HepG2 (cell line): ENCODE results near the gene BPIFA1. TPM values are rescaled to one million over a fixed set of nuclear protein-coding genes. Genes with fewer than 3 reads are reported as not detected.

ENCODE experiments used
- BRCA1 ChIP-seq: sonication (generic); formaldehyde crosslinking; IDR thresholded peaks from 2 replicates; pipeline ENCODE4 v1.4.0; 2020; ENCODE audit warnings: missing genetic modification reagents
- CBX5 ChIP-seq: sonication (generic); formaldehyde crosslinking; IDR thresholded peaks from 2 replicates; pipeline ENCODE4 v1.4.0; 2020; ENCODE audit warnings: missing genetic modification reagents, borderline replicate concordance
- CC2D1A ChIP-seq: sonication (generic); formaldehyde crosslinking; IDR thresholded peaks from 2 replicates; pipeline ENCODE4 v1.8.1; 2023; ENCODE audit warnings: mild to moderate bottlenecking, missing genetic modification reagents
- CEBPB ChIP-seq: IDR thresholded peaks from 2 replicates; pipeline ENCODE4 v1.6.1; 2011; ENCODE audit warnings: low read depth, low read length, improper control_type of control experiment, borderline replicate concordance
- DPF2 ChIP-seq: sonication (generic); formaldehyde crosslinking; IDR thresholded peaks from 2 replicates; pipeline ENCODE4 v1.4.0; 2020; ENCODE audit warnings: mild to moderate bottlenecking, low read depth, missing genetic modification reagents, borderline replicate concordance
- DZIP1 ChIP-seq: sonication (generic); formaldehyde crosslinking; IDR thresholded peaks from 2 replicates; pipeline ENCODE4 v1.5.0; 2020; ENCODE audit warnings: mild to moderate bottlenecking, missing genetic modification reagents
- FOXJ3 ChIP-seq: sonication (generic); formaldehyde crosslinking; IDR thresholded peaks from 2 replicates; pipeline ENCODE4 v1.4.0; 2020; ENCODE audit warnings: missing genetic modification reagents, mild to moderate bottlenecking, borderline replicate concordance
- HDAC2 ChIP-seq: sonication (generic); formaldehyde crosslinking; IDR thresholded peaks from 2 replicates; pipeline ENCODE4 v1.4.0; 2020; ENCODE audit warnings: missing genetic modification reagents
- HMGA1 ChIP-seq: sonication (generic); formaldehyde crosslinking; conservative IDR thresholded peaks from 2 replicates; pipeline ENCODE4 v1.4.0; 2020; ENCODE audit warnings: missing genetic modification reagents
- IRF2 ChIP-seq: IDR thresholded peaks from 2 replicates; pipeline ENCODE4 v1.6.1; 2018; ENCODE audit warnings: missing genetic modification reagents, missing compliant biosample characterization
- MYNN ChIP-seq: sonication (generic); formaldehyde crosslinking; IDR thresholded peaks from 2 replicates; pipeline ENCODE4 v1.4.0; 2020; ENCODE audit warnings: mild to moderate bottlenecking, low read depth, missing genetic modification reagents
- SALL2 ChIP-seq: sonication (generic); formaldehyde crosslinking; IDR thresholded peaks from 2 replicates; pipeline ENCODE4 v1.8.1; 2023; ENCODE audit warnings: mild to moderate bottlenecking, missing genetic modification reagents, inconsistent platforms
- SNAI1 ChIP-seq: sonication (generic); formaldehyde crosslinking; IDR thresholded peaks from 2 replicates; pipeline ENCODE4 v1.5.0; 2020; ENCODE audit warnings: mild to moderate bottlenecking, missing genetic modification reagents, borderline replicate concordance
- SNAPC2 ChIP-seq: sonication (generic); formaldehyde crosslinking; IDR thresholded peaks from 2 replicates; pipeline ENCODE4 v1.8.1; 2022; ENCODE audit warnings: mild to moderate bottlenecking, missing genetic modification reagents
- TMF1 ChIP-seq: sonication (generic); formaldehyde crosslinking; IDR thresholded peaks from 2 replicates; pipeline ENCODE4 v1.8.1; 2022; ENCODE audit warnings: low read depth, missing genetic modification reagents
- ZBTB7B ChIP-seq: sonication (generic); formaldehyde crosslinking; IDR thresholded peaks from 2 replicates; pipeline ENCODE4 v1.4.0; 2020; ENCODE audit warnings: missing genetic modification reagents
- ZMAT3 ChIP-seq: sonication (generic); formaldehyde crosslinking; conservative IDR thresholded peaks from 2 replicates; pipeline ENCODE4 v1.7.0; 2021; ENCODE audit warnings: missing genetic modification reagents
- ZNF101 ChIP-seq: sonication (generic); formaldehyde crosslinking; IDR thresholded peaks from 2 replicates; pipeline ENCODE4 v1.4.0; 2020; ENCODE audit warnings: mild to moderate bottlenecking, low read depth, missing genetic modification reagents, borderline replicate concordance
- ZNF274 ChIP-seq: sonication (generic); formaldehyde crosslinking; IDR thresholded peaks from 2 replicates; pipeline ENCODE4 v1.5.1; 2020; ENCODE audit warnings: mild to moderate bottlenecking, missing genetic modification reagents
- ZNF432 ChIP-seq: sonication (generic); formaldehyde crosslinking; IDR thresholded peaks from 2 replicates; pipeline ENCODE4 v1.5.0; 2020; ENCODE audit warnings: missing genetic modification reagents, mild to moderate bottlenecking, borderline replicate concordance
- ZNF446 ChIP-seq: sonication (generic); formaldehyde crosslinking; IDR thresholded peaks from 2 replicates; pipeline ENCODE4 v1.5.0; 2020; ENCODE audit warnings: mild to moderate bottlenecking, missing genetic modification reagents
- ZSCAN22 ChIP-seq: sonication (generic); formaldehyde crosslinking; IDR thresholded peaks from 2 replicates; pipeline ENCODE4 v1.4.0; 2020; ENCODE audit warnings: mild to moderate bottlenecking, missing genetic modification reagents
- polyA plus RNA-seq, 8 experiments: library from polyadenylated mRNA; depleted of rRNA in 3 of 8; stranded (reverse) in 7 of 8; unstranded in 1 of 8; fragments of >200 nt; fragmentation: Illumina TruSeq in 4 of 8; extraction: Trizol in 4 of 8; gene quantifications; 2 replicates each; pipeline versions ENCODE4 v1.2.1 to v1.2.3, GENCODE V29; 2011 to 2016; ENCODE audit warnings: low read depth in 4 of 8, missing spikeins in 1 of 8, mixed read lengths in 1 of 8; ENCODE audit not compliant: insufficient read depth in 1 of 8
- total RNA-seq, 5 experiments: library from RNA; depleted of rRNA; stranded (reverse); fragments of >200 nt; fragmentation: Illumina TruSeq; extraction: Trizol; gene quantifications; 2 replicates each; pipeline ENCODE4 v1.2.3, GENCODE V29; 2016; ENCODE audit warnings: low read depth in 1 of 5
- TF ChIP-seq, protein P1 (sequence below): sonication (generic); formaldehyde crosslinking; IDR thresholded peaks from 2 replicates; pipeline ENCODE4 v1.5.1; 2020; ENCODE audit warnings: missing genetic modification reagents, mild to moderate bottlenecking, borderline replicate concordance
- TF ChIP-seq, protein P2 (sequence below): sonication (generic); formaldehyde crosslinking; IDR thresholded peaks from 2 replicates; pipeline ENCODE4 v1.4.0; 2020; ENCODE audit warnings: missing genetic modification reagents, borderline replicate concordance

Gene BPIFA1
- total and polyA plus RNA-seq, 2 of the 13 experiments (the other 11 are each of a cell fraction or from before 2014, with no cell fraction given), result not detected

- TF ChIP-seq ZNF432 (CRISPR knock-in tag) (no peak), SALL2 (CRISPR knock-in tag) (0 out of 2 replicates have a peak, but pooled peaks have one; percentile 40), CC2D1A (CRISPR knock-in tag) (no peak), ZNF101 (CRISPR knock-in tag) (no peak), CBX5 (CRISPR knock-in tag) (peak; percentile 63; the same call in 1 of the 2 replicates), CEBPB (no peak), IRF2 (CRISPR knock-in tag) (no peak), ZNF274 (CRISPR knock-in tag) (no peak; the same call in 1 of the 2 replicates), ZBTB7B (CRISPR knock-in tag) (0 out of 2 replicates have a peak, but pooled peaks have one; percentile 39), BRCA1 (CRISPR knock-in tag) (no peak), TMF1 (CRISPR knock-in tag) (peak; percentile 74; the same call in 1 of the 2 replicates), ZNF446 (CRISPR knock-in tag) (no peak), ZMAT3 (CRISPR knock-in tag) (0 out of 2 replicates have a peak, but pooled peaks have one; percentile 55), ZSCAN22 (CRISPR knock-in tag) (no peak), HDAC2 (CRISPR knock-in tag) (no peak), SNAI1 (no peak), DPF2 (CRISPR knock-in tag) (no peak), FOXJ3 (CRISPR knock-in tag) (no peak), HMGA1 (CRISPR knock-in tag) (no peak), DZIP1 (CRISPR knock-in tag) (no peak), SNAPC2 (peak; percentile 81), MYNN (CRISPR knock-in tag) (no peak)
- TF ChIP-seq, protein P1, sequence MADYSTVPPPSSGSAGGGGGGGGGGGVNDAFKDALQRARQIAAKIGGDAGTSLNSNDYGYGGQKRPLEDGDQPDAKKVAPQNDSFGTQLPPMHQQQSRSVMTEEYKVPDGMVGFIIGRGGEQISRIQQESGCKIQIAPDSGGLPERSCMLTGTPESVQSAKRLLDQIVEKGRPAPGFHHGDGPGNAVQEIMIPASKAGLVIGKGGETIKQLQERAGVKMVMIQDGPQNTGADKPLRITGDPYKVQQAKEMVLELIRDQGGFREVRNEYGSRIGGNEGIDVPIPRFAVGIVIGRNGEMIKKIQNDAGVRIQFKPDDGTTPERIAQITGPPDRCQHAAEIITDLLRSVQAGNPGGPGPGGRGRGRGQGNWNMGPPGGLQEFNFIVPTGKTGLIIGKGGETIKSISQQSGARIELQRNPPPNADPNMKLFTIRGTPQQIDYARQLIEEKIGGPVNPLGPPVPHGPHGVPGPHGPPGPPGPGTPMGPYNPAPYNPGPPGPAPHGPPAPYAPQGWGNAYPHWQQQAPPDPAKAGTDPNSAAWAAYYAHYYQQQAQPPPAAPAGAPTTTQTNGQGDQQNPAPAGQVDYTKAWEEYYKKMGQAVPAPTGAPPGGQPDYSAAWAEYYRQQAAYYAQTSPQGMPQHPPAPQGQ (CRISPR knock-in tag), result no peak
- TF ChIP-seq, protein P2, sequence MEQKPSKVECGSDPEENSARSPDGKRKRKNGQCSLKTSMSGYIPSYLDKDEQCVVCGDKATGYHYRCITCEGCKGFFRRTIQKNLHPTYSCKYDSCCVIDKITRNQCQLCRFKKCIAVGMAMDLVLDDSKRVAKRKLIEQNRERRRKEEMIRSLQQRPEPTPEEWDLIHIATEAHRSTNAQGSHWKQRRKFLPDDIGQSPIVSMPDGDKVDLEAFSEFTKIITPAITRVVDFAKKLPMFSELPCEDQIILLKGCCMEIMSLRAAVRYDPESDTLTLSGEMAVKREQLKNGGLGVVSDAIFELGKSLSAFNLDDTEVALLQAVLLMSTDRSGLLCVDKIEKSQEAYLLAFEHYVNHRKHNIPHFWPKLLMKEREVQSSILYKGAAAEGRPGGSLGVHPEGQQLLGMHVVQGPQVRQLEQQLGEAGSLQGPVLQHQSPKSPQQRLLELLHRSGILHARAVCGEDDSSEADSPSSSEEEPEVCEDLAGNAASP, result peak; percentile 55; the same call in 1 of the 2 replicates
These were observed 45.9 kb downstream of the BPIFA1 start (continued) for GRCh38 chr20:33281550-33282146.
